GM19193 (cell line): Measurements from ENCODE around the gene PDE12.

Experiments
- POLR2A ChIP-seq: IDR thresholded peaks from 4 replicates; pipeline ENCODE4 v1.6.1; 2011; ENCODE audit not compliant: insufficient read depth, insufficient read length; ENCODE audit errors: extremely low read depth

PDE12 gene

GRCh38 chr3:57555738-57556458 lies at the start of gene PDE12:
PDE12 (plus strand) TSS chr3:57556274; CDS start chr3:57556380, 106 bp downstream.
- TF ChIP-seq POLR2A: peak; percentile 97

GRCh38 chr3:57512166-57512565 lies 43.9 kb upstream of the PDE12 start:
- TF ChIP-seq POLR2A: no peak

- no peak for TF ChIP-seq POLR2A
Observed at GRCh38 chr3:57518276-57518915, 37.7 kb upstream of the PDE12 start.

- TF ChIP-seq POLR2A: no peak
Observed at GRCh38 chr3:57530071-57530608, 25.9 kb upstream of the PDE12 start.

GRCh38 chr3:57538465-57538864 lies 17.6 kb upstream of the PDE12 start:
- no peak for TF ChIP-seq POLR2A

- no peak for TF ChIP-seq POLR2A
Observed at GRCh38 chr3:57544181-57545125, 11.6 kb upstream of the PDE12 start, which contains the start of gene DNAH12. DNAH12 (minus strand) TSS chr3:57544344; CDS start chr3:57542870, 1,474 bp downstream.

GRCh38 chr3:57545636-57546268 lies 10.3 kb upstream of the PDE12 start:
- no peak for TF ChIP-seq POLR2A

GRCh38 chr3:57546616-57547015 lies 9.5 kb upstream of the PDE12 start:
- TF ChIP-seq POLR2A: no peak

GRCh38 chr3:57555306-57555705 lies 768 bp upstream of the PDE12 start:
- TF ChIP-seq POLR2A: no peak

- TF ChIP-seq POLR2A: no peak
Observed at GRCh38 chr3:57556459-57557084, 498 bp downstream of the PDE12 start.

GRCh38 chr3:57557085-57557537 lies 1.0 kb downstream of the PDE12 start:
- peak; percentile 48 for TF ChIP-seq POLR2A

GRCh38 chr3:57559526-57559925 lies 3.5 kb downstream of the PDE12 start:
- TF ChIP-seq POLR2A: no peak

GRCh38 chr3:57569859-57570450 lies 13.9 kb downstream of the PDE12 start:
- no peak for TF ChIP-seq POLR2A
